ENCODE results near the gene PDZRN3.

PDZRN3 gene

DNA sequence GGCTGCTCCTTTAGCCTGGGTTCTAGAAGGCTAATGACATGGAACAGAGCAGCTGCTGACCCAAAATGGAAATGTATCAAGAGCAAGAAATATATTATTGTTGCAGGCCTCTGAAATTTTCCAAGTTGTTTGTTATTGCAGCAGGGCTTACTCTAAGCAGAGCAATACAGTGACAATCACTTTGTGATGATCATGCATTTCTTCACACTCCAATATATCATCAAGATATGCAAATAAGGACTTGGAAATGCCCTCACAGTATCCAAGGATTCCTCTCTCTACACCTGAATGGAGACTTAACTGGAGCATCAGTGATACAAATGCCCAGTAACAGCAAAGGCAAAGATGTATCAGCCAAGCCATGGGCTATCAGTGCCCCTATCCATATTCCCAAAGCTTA lies 89.6 kb downstream of the PDZRN3 start:
- peak overlapping the region in 1 of 2 donors; percentile 37 for H3K4me3 ChIP-seq (ENCODE audit: low read depth in 1 of 2, low read length in 2 of 2)
- no peak overlapping the region for H3K27ac ChIP-seq (ENCODE audit: low read depth, low read length)
- H3K9ac ChIP-seq (ENCODE audit: low read depth in 1 of 2, low read length in 2 of 2) = no peak overlapping the region
- no peaks in the 10 kb centered on the region for H3K27me3 ChIP-seq (ENCODE audit: control insufficient read depth in 1 of 2, insufficient read depth in 2 of 2, low read length in 2 of 2)
- no peaks in the 10 kb centered on the region for H3K36me3 ChIP-seq (ENCODE audit: control insufficient read depth in 1 of 2, insufficient read depth in 2 of 2, low read length in 2 of 2)
- H3K9me3 ChIP-seq (ENCODE audit: control insufficient read depth in 1 of 2, low read length in 2 of 2) = no peaks in the 10 kb centered on the region
- H3K4me1 ChIP-seq (ENCODE audit: control insufficient read depth in 1 of 2, insufficient read depth in 2 of 2, low read length in 2 of 2) = peaks cover 18 to 19% of the 10 kb centered on the region in 2 donors

DNA sequence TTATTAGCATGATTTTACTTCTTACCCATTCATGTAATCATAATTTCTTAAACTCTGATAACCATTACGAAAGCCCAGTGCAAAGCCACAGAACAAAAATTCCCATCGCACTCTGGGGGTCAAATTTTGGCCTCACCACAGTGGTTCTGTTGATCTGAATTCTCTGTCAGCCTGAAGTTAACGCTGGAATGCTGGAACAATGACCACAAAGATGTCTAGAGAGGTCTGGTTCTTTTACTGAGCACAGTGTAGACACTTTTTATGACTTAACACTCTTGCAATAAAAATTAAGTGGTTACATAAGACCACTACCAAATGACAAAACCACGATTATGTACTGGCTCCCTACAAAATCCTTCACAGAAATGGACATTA lies 94.7 kb downstream of the PDZRN3 start:
- Histone ChIP-seq H3K36me3 (ENCODE audit: control insufficient read depth in 1 of 2, insufficient read depth in 2 of 2, low read length in 2 of 2) (no peaks in the 10 kb centered on the region), H3K4me1 (ENCODE audit: control insufficient read depth in 1 of 2, insufficient read depth in 2 of 2, low read length in 2 of 2) (peaks cover under 1 to 2% of the 10 kb centered on the region in 2 donors), H3K4me3 (ENCODE audit: low read depth in 1 of 2, low read length in 2 of 2) (no peak overlapping the region), H3K9me3 (ENCODE audit: control insufficient read depth in 1 of 2, low read length in 2 of 2) (no peaks in the 10 kb centered on the region), H3K27me3 (ENCODE audit: control insufficient read depth in 1 of 2, insufficient read depth in 2 of 2, low read length in 2 of 2) (no peaks in the 10 kb centered on the region), H3K9ac (ENCODE audit: low read depth in 1 of 2, low read length in 2 of 2) (no peak overlapping the region), H3K27ac (ENCODE audit: low read depth, low read length) (no peak overlapping the region)

DNA sequence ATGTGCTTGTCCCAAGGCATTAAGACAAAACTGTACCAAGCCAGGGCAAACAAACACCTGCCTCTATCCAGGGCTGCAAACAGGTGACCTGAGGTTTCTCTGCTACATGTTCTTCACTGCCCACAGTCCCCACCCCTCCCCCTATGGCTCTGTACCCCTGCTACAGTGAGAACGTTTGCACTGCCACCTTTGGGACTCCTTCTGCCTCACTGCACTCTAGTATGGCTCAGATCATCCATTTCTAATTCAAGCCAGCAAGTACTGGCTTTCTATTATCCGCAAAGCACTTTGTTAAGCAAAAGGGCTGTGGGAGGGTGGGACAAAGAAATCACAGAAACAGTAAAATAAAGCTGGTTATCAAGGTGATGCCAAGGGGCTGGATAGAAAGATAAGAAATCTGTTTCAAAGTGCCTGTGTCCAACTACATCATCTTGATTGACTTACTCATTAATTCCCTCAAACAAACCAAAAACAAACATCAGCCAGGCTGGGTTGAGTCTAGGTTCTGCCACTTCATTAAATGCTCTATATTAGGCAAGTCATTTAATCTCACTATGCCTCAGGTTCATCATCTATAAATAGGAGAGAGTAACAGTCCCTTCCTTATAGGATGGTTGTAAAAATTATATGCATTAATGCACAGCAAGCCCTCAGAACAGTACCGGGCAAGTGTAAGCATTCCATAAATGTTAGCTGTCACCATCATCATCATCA lies 95.3 kb downstream of the PDZRN3 start:
- Histone ChIP-seq H3K9ac (ENCODE audit: low read depth in 1 of 2, low read length in 2 of 2) (no peak overlapping the region), H3K9me3 (ENCODE audit: control insufficient read depth in 1 of 2, low read length in 2 of 2) (no peaks in the 10 kb centered on the region), H3K4me3 (ENCODE audit: low read depth in 1 of 2, low read length in 2 of 2) (no peak overlapping the region), H3K27ac (ENCODE audit: low read depth, low read length) (no peak overlapping the region), H3K4me1 (ENCODE audit: control insufficient read depth in 1 of 2, insufficient read depth in 2 of 2, low read length in 2 of 2) (peaks cover 0 to under 1% of the 10 kb centered on the region in 2 donors), H3K36me3 (ENCODE audit: control insufficient read depth in 1 of 2, insufficient read depth in 2 of 2, low read length in 2 of 2) (no peaks in the 10 kb centered on the region), H3K27me3 (ENCODE audit: control insufficient read depth in 1 of 2, insufficient read depth in 2 of 2, low read length in 2 of 2) (no peaks in the 10 kb centered on the region)

DNA sequence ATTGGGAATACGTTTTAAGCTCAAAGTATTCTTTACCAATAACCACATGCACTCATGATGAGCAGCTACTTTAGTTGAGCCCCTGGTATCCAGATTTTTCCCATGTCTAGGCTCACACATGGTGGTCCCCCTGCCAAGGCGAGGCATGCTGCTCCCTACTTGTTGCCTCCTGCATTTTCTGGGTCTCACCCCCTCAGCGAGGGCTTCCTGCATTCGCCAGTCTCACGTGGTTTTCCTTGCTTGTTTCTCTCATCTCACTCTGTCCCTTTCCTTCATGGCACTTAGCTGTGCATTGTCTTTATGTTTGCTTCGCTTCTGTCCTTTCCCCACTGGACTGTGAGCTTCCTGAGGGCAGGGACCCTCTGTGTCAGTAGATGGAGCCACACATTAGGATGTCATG lies 99.2 kb downstream of the PDZRN3 start:
- H3K27me3 ChIP-seq (ENCODE audit: control insufficient read depth in 1 of 2, insufficient read depth in 2 of 2, low read length in 2 of 2) = no peaks in the 10 kb centered on the region
- H3K36me3 ChIP-seq (ENCODE audit: control insufficient read depth in 1 of 2, insufficient read depth in 2 of 2, low read length in 2 of 2) = no peaks in the 10 kb centered on the region
- H3K4me1 ChIP-seq (ENCODE audit: control insufficient read depth in 1 of 2, insufficient read depth in 2 of 2, low read length in 2 of 2) = peaks cover 11 to 17% of the 10 kb centered on the region in 2 donors
- no peak overlapping the region for H3K4me3 ChIP-seq (ENCODE audit: low read depth in 1 of 2, low read length in 2 of 2)
- no peak overlapping the region for H3K9ac ChIP-seq (ENCODE audit: low read depth in 1 of 2, low read length in 2 of 2)
- H3K9me3 ChIP-seq (ENCODE audit: control insufficient read depth in 1 of 2, low read length in 2 of 2) = no peaks in the 10 kb centered on the region
- H3K27ac ChIP-seq (ENCODE audit: low read depth, low read length) = no peak overlapping the region

DNA sequence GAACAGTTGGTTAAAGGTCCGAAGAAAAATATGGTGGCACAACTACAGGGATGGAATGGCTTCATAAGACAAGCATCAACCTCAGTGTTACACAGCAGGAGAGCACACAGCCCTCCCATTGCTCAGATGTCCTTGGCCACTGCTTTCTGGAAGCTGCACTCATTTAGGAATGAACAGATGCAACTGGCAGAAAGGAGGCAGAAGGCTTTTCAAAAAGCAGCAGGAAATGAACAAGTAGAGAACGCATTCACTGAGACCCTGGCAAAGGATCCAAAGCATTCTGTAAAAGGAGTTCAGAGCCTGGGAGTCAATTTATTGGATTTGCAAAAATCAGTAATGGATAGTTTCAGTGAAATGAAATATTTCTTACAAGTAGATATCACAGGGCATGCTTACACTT lies 101.1 kb downstream of the PDZRN3 start:
- Histone ChIP-seq H3K4me3 (ENCODE audit: low read depth in 1 of 2, low read length in 2 of 2) (no peak overlapping the region), H3K27me3 (ENCODE audit: control insufficient read depth in 1 of 2, insufficient read depth in 2 of 2, low read length in 2 of 2) (no peaks in the 10 kb centered on the region), H3K9ac (ENCODE audit: low read depth in 1 of 2, low read length in 2 of 2) (no peak overlapping the region), H3K27ac (ENCODE audit: low read depth, low read length) (no peak overlapping the region), H3K4me1 (ENCODE audit: control insufficient read depth in 1 of 2, insufficient read depth in 2 of 2, low read length in 2 of 2) (peaks cover 15 to 21% of the 10 kb centered on the region in 2 donors), H3K9me3 (ENCODE audit: control insufficient read depth in 1 of 2, low read length in 2 of 2) (no peaks in the 10 kb centered on the region), H3K36me3 (ENCODE audit: control insufficient read depth in 1 of 2, insufficient read depth in 2 of 2, low read length in 2 of 2) (no peaks in the 10 kb centered on the region)

DNA sequence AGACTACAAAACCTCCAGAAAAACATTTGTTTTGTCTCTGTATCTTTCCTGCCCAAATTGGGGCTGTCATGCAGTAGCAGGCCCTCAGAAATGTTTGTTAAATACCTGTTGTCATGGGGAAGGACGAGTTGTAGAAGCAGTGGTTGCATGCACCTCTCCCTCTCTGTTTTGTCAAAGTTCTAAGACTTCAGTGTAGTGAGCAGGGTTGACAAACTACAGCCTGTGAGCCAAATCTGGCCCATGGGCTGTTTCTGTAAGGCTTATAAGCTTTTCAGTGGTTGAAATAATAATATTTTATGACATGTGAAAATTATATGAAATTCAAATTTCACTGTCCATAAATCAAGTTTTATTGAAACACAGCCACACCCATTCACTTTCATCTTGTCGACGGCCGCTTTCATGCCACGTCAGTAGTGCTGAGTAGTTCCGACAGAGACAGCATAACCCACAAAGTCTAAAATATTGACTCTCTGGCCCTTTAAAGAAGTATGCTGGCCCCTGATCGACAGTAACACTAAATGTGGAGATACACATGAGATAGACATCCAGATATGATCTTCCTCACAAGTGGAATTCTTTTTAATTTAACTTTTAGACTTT lies 102.9 kb downstream of the PDZRN3 start:
- no peaks in the 10 kb centered on the region for H3K36me3 ChIP-seq (ENCODE audit: control insufficient read depth in 1 of 2, insufficient read depth in 2 of 2, low read length in 2 of 2)
- no peak overlapping the region for H3K9ac ChIP-seq (ENCODE audit: low read depth in 1 of 2, low read length in 2 of 2)
- no peak overlapping the region for H3K27ac ChIP-seq (ENCODE audit: low read depth, low read length)
- H3K27me3 ChIP-seq (ENCODE audit: control insufficient read depth in 1 of 2, insufficient read depth in 2 of 2, low read length in 2 of 2) = no peaks in the 10 kb centered on the region
- no peaks in the 10 kb centered on the region for H3K9me3 ChIP-seq (ENCODE audit: control insufficient read depth in 1 of 2, low read length in 2 of 2)
- H3K4me3 ChIP-seq (ENCODE audit: low read depth in 1 of 2, low read length in 2 of 2) = no peak overlapping the region
- peaks cover 16 to 21% of the 10 kb centered on the region in 2 donors for H3K4me1 ChIP-seq (ENCODE audit: control insufficient read depth in 1 of 2, insufficient read depth in 2 of 2, low read length in 2 of 2)

DNA sequence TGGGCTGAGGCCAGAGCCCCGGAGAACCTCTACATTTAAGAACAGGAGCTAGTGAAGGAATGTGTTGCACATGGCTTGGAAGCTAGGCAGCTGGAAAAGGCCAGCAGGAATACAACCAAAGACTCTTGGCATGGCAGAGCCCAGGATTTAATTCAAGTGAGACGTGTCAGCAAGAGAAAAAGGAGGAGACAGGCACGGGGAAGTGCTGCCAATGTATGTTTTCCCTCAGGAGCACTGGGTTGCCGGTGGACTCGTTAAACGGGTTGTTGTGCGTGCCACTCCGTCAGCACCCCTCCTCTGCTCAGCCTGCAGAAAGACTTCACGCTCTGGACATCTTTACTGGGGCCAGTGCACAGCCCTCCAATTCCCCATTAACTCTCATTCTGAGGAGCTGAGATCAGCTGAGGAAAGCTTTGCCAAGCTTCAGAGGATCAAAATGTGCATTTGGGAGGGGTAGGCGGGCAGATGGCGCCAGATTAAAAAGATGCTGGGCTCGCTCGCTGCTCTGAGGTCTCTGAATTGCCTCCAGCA lies 103.7 kb downstream of the PDZRN3 start:
- H3K4me1 ChIP-seq (ENCODE audit: control insufficient read depth in 1 of 2, insufficient read depth in 2 of 2, low read length in 2 of 2) = peaks cover 18 to 21% of the 10 kb centered on the region in 2 donors
- H3K9me3 ChIP-seq (ENCODE audit: control insufficient read depth in 1 of 2, low read length in 2 of 2) = no peaks in the 10 kb centered on the region
- H3K27ac ChIP-seq (ENCODE audit: low read depth, low read length) = no peak overlapping the region
- no peak overlapping the region for H3K4me3 ChIP-seq (ENCODE audit: low read depth in 1 of 2, low read length in 2 of 2)
- no peaks in the 10 kb centered on the region for H3K36me3 ChIP-seq (ENCODE audit: control insufficient read depth in 1 of 2, insufficient read depth in 2 of 2, low read length in 2 of 2)
- H3K27me3 ChIP-seq (ENCODE audit: control insufficient read depth in 1 of 2, insufficient read depth in 2 of 2, low read length in 2 of 2) = no peaks in the 10 kb centered on the region
- no peak overlapping the region for H3K9ac ChIP-seq (ENCODE audit: low read depth in 1 of 2, low read length in 2 of 2)

DNA sequence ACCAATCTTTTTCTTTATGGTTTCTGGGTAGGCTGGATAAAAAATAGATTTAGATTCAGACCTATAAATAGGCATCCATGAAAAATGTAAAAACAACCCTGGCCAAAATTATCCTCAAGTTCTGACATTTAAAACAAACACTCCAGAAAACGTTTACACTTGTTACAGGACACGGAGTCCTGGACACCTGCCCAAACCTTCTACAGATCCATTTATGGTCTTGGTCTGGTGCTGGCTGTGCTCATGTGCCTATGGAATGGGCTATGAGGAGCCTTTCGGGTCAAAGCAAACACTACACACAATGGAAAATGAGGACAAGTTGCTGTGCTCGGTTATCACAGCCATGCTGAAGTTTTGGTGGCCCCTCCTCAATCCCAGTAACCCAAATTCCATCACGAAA lies 108.1 kb downstream of the PDZRN3 start:
- no peaks in the 10 kb centered on the region for H3K9me3 ChIP-seq (ENCODE audit: control insufficient read depth in 1 of 2, low read length in 2 of 2)
- H3K4me1 ChIP-seq (ENCODE audit: control insufficient read depth in 1 of 2, insufficient read depth in 2 of 2, low read length in 2 of 2) = peaks cover 43 to 44% of the 10 kb centered on the region in 2 donors
- no peak overlapping the region for H3K9ac ChIP-seq (ENCODE audit: low read depth in 1 of 2, low read length in 2 of 2)
- no peaks in the 10 kb centered on the region for H3K27me3 ChIP-seq (ENCODE audit: control insufficient read depth in 1 of 2, insufficient read depth in 2 of 2, low read length in 2 of 2)
- no peaks in the 10 kb centered on the region for H3K36me3 ChIP-seq (ENCODE audit: control insufficient read depth in 1 of 2, insufficient read depth in 2 of 2, low read length in 2 of 2)
- no peak overlapping the region for H3K27ac ChIP-seq (ENCODE audit: low read depth, low read length)
- H3K4me3 ChIP-seq (ENCODE audit: low read depth in 1 of 2, low read length in 2 of 2) = no peak overlapping the region

DNA sequence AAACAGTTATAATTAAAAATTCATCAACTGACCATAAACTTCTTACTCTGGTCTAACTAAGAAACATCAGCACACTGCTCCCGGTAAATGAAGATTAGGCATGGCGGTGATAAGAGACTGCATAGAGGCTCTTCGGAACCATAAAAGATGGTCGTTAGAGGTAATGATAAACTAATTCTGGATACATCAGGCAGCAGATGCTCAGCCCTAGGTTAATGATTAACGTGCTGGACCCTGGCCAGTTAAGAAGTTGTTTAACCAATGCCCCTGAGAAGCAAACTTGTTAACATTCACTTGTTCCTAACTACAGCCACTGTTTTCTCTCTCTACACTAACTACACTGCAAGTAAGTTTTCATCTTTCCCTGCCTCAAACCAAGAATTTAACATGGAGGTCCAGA lies 111.5 kb downstream of the PDZRN3 start:
- H3K9ac ChIP-seq (ENCODE audit: low read depth in 1 of 2, low read length in 2 of 2) = no peak overlapping the region
- no peaks in the 10 kb centered on the region for H3K27me3 ChIP-seq (ENCODE audit: control insufficient read depth in 1 of 2, insufficient read depth in 2 of 2, low read length in 2 of 2)
- H3K36me3 ChIP-seq (ENCODE audit: control insufficient read depth in 1 of 2, insufficient read depth in 2 of 2, low read length in 2 of 2) = no peaks in the 10 kb centered on the region
- peak overlapping the region in 1 of 2 donors; percentile 5 for H3K4me3 ChIP-seq (ENCODE audit: low read depth in 1 of 2, low read length in 2 of 2)
- H3K4me1 ChIP-seq (ENCODE audit: control insufficient read depth in 1 of 2, insufficient read depth in 2 of 2, low read length in 2 of 2) = peaks cover 39 to 45% of the 10 kb centered on the region in 2 donors
- no peak overlapping the region for H3K27ac ChIP-seq (ENCODE audit: low read depth, low read length)
- no peaks in the 10 kb centered on the region for H3K9me3 ChIP-seq (ENCODE audit: control insufficient read depth in 1 of 2, low read length in 2 of 2)

DNA sequence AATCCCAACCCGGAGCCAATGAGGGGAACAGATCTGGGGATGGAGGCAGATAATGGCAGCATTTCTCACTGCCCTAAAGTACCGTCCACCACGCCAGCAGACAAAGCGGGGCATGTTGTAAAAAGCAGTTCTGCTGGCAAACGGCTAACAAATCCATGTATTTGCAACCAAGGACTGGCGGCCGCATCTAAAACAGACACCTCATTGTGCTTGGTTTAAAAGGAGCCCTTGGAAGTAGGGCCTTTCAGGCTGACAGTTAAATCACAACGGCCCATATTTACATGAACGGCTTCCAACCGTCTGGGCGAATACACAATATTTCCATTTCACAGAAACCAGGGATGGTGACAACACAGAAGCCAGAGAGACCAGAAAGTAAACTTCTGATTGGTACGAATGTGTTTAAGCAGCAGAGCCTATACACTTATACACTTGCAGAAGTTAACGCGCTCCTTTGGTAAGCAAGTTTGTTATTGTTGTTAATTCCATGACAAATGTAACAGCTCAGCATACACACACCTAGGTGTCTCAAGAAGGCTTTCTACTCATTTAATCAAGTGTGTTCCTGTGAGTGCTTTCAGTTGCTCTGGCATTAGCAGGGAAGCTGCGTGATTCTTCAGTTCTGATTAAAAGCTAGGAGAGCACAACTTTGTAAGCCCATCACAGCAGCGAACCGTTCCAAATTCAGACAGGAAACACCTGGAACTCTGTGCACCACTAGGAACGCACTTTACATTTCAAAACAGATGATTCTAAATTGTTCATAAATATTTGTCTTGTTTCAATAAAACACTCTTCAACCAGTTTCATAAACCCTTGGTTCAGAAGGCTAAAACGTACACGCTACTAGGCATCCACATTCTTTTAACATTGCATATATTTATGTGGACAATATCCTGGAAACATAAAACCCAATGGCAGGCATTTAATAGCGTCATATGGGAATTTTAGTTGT lies 112.9 kb downstream of the PDZRN3 start:
- Histone ChIP-seq H3K4me3 (ENCODE audit: low read depth in 1 of 2, low read length in 2 of 2) (no peak overlapping the region), H3K36me3 (ENCODE audit: control insufficient read depth in 1 of 2, insufficient read depth in 2 of 2, low read length in 2 of 2) (no peaks in the 10 kb centered on the region), H3K9me3 (ENCODE audit: control insufficient read depth in 1 of 2, low read length in 2 of 2) (no peaks in the 10 kb centered on the region), H3K9ac (ENCODE audit: low read depth in 1 of 2, low read length in 2 of 2) (no peak overlapping the region), H3K27me3 (ENCODE audit: control insufficient read depth in 1 of 2, insufficient read depth in 2 of 2, low read length in 2 of 2) (no peaks in the 10 kb centered on the region), H3K27ac (ENCODE audit: low read depth, low read length) (no peak overlapping the region), H3K4me1 (ENCODE audit: control insufficient read depth in 1 of 2, insufficient read depth in 2 of 2, low read length in 2 of 2) (peaks cover 39 to 45% of the 10 kb centered on the region in 2 donors)

Measured in duodenal mucosa (tissue), 2 donors.